WTC11 (cell line): Measurements from ENCODE around the gene OR51G1. TPM values are rescaled to one million over a fixed set of nuclear protein-coding genes. Genes with fewer than 3 reads are reported as not detected.

ENCODE experiments used
- ATAC-seq: fragments of 200-7000 bp; cut with Tn5 transposase; 2 replicates; pipeline ENCODE4 v1.10.0; 2021; ENCODE audit warnings: mild to moderate bottlenecking, moderate library complexity
- CTCF ChIA-PET: fragments of 300-600 bp; sonication (Branson Sonifier 250); formaldehyde crosslinking; loops from one replicate; lab custom pipeline; 2021; ENCODE audit warnings: antibody characterized with exemption; lab: Charles Lee
- POLR2A ChIA-PET: fragments of 350-600 bp; sonication (Branson Sonifier 250); formaldehyde crosslinking; loops from one replicate; lab custom pipeline; 2021; ENCODE audit warnings: antibody characterized with exemption; lab: Charles Lee
- DNase-seq: peaks from one replicate; pipeline ENCODE4 v3.0.0; 2021; ENCODE audit warnings: low spot score
- H3K27ac Mint-ChIP-seq: 2 replicates; pipeline ENCODE4 v1.8.0; 2021; ENCODE audit warnings: mixed read lengths
- H3K27me3 Mint-ChIP-seq: 2 replicates; pipeline ENCODE4 v1.8.0; 2021; ENCODE audit warnings: low read depth, mild to moderate bottlenecking, moderate library complexity, mixed read lengths
- H3K36me3 Mint-ChIP-seq: 2 replicates; pipeline ENCODE4 v1.8.0; 2021; ENCODE audit warnings: mixed read lengths
- H3K4me1 Mint-ChIP-seq: 2 replicates; pipeline ENCODE4 v1.8.0; 2022; ENCODE audit warnings: mixed read lengths
- H3K4me3 Mint-ChIP-seq: 2 replicates; pipeline ENCODE4 v1.8.0; 2021; ENCODE audit warnings: mild to moderate bottlenecking, moderate library complexity, mixed read lengths
- H3K9me3 Mint-ChIP-seq: 2 replicates; pipeline ENCODE4 v1.8.0; 2021; ENCODE audit warnings: mixed read lengths
- EMX1 ChIP-seq: fragments of 250-450 bp; sonication (Bioruptor Pico); IDR thresholded peaks from 2 replicates; pipeline ENCODE4 v1.8.0; 2021; ENCODE audit warnings: mild to moderate bottlenecking
- HMGA2 ChIP-seq: fragments of 250-450 bp; sonication (Bioruptor Pico); IDR thresholded peaks from 2 replicates; pipeline ENCODE4 v1.4.0; 2021; ENCODE audit warnings: mild to moderate bottlenecking, moderate library complexity
- JAZF1 ChIP-seq: fragments of 250-450 bp; sonication (Bioruptor Pico); IDR thresholded peaks from 2 replicates; pipeline ENCODE4 v1.9.0; 2021; ENCODE audit warnings: moderate library complexity, mild to moderate bottlenecking, inconsistent platforms
- KAT7 ChIP-seq: sonication (generic); formaldehyde crosslinking; IDR thresholded peaks from 2 replicates; pipeline ENCODE4 v1.8.1; 2023; ENCODE audit warnings: missing genetic modification reagents, mild to moderate bottlenecking, borderline replicate concordance
- OVOL2 ChIP-seq: fragments of 250-450 bp; sonication (Bioruptor Pico); IDR thresholded peaks from 2 replicates; pipeline ENCODE4 v1.9.0; 2021; ENCODE audit warnings: mild to moderate bottlenecking, borderline replicate concordance
- PRRX2 ChIP-seq: fragments of 250-450 bp; sonication (Bioruptor Pico); IDR thresholded peaks from 2 replicates; pipeline ENCODE4 v1.8.0; 2021; ENCODE audit warnings: mild to moderate bottlenecking
- SMAD3 ChIP-seq: sonication (generic); formaldehyde crosslinking; IDR thresholded peaks from 2 replicates; pipeline ENCODE4 v1.8.0; 2022; ENCODE audit warnings: missing genetic modification reagents, mild to moderate bottlenecking, borderline replicate concordance
- TP53 ChIP-seq: sonication (generic); formaldehyde crosslinking; IDR thresholded peaks from 2 replicates; pipeline ENCODE4 v1.8.1; 2023; ENCODE audit warnings: mild to moderate bottlenecking, missing genetic modification reagents
- ZNF317 ChIP-seq: sonication (generic); formaldehyde crosslinking; IDR thresholded peaks from 2 replicates; pipeline ENCODE4 v1.8.1; 2023; ENCODE audit warnings: low read depth, mild to moderate bottlenecking, moderate library complexity, missing genetic modification reagents, borderline replicate concordance
- total RNA-seq: library from RNA; stranded (reverse); gene quantifications from 3 replicates; pipeline ENCODE4 v1.2.3, GENCODE V29; 2021
- TF ChIP-seq, protein P1 (sequence below): sonication (generic); formaldehyde crosslinking; IDR thresholded peaks from 2 replicates; pipeline ENCODE4 v1.8.1; 2023; ENCODE audit warnings: mild to moderate bottlenecking, missing genetic modification reagents, borderline replicate concordance
- TF ChIP-seq, protein P2 (sequence below): sonication (generic); formaldehyde crosslinking; IDR thresholded peaks from 2 replicates; pipeline ENCODE4 v1.8.0; 2022; ENCODE audit warnings: mild to moderate bottlenecking, missing genetic modification reagents
- TF ChIP-seq, protein P3 (sequence below): sonication (generic); formaldehyde crosslinking; conservative IDR thresholded peaks from 2 replicates; pipeline ENCODE4 v1.8.1; 2023; ENCODE audit warnings: mild to moderate bottlenecking, low read depth, missing genetic modification reagents, moderate library complexity
- TF ChIP-seq, protein P4 (sequence below): fragments of 250-450 bp; sonication (Bioruptor Pico); conservative IDR thresholded peaks from 2 replicates; pipeline ENCODE4 v1.9.0; 2021; ENCODE audit warnings: mild to moderate bottlenecking
- TF ChIP-seq, protein P5 (sequence below): sonication (generic); formaldehyde crosslinking; IDR thresholded peaks from 2 replicates; pipeline ENCODE4 v1.8.1; 2023; ENCODE audit warnings: mild to moderate bottlenecking, missing genetic modification reagents
- TF ChIP-seq, protein P6 (sequence below): sonication (generic); formaldehyde crosslinking; IDR thresholded peaks from 2 replicates; pipeline ENCODE4 v1.8.1; 2022; ENCODE audit warnings: low read depth, missing genetic modification reagents, borderline replicate concordance

OR51G1 gene
- total RNA-seq, 1 experiment from 2014 or later, result not detected

DNA sequence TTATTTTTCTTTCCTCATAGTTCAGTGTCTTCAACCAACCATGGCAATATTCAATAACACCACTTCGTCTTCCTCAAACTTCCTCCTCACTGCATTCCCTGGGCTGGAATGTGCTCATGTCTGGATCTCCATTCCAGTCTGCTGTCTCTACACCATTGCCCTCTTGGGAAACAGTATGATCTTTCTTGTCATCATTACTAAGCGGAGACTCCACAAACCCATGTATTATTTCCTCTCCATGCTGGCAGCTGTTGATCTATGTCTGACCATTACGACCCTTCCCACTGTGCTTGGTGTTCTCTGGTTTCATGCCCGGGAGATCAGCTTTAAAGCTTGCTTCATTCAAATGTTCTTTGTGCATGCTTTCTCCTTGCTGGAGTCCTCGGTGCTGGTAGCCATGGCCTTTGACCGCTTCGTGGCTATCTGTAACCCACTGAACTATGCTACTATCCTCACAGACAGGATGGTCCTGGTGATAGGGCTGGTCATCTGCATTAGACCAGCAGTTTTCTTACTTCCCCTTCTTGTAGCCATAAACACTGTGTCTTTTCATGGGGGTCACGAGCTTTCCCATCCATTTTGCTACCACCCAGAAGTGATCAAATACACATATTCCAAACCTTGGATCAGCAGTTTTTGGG is 42.2 kb downstream of the OR51G1 start, which contains the start of gene OR51T1:
OR51T1 (plus strand) TSS at position 41 of the 641 bp plus-strand sequence; CDS start at position 41, 0 bp downstream.
- Mint-ChIP-seq H3K4me3 (no peak within 1 kb of the TSS), H3K27ac (no peak within 1 kb of the TSS), H3K27me3 (no peaks in the 10 kb centered on the region; the same call in none of the 2 replicates), H3K36me3 (no peaks in the 10 kb centered on the region), H3K4me1 (no peaks in the 10 kb centered on the region), H3K9me3 (no peaks in the 10 kb centered on the region)
- ChIA-PET POLR2A (no interaction called here), CTCF (no interaction called here)
- DNase-seq, result no peak
- TF ChIP-seq, protein P1, sequence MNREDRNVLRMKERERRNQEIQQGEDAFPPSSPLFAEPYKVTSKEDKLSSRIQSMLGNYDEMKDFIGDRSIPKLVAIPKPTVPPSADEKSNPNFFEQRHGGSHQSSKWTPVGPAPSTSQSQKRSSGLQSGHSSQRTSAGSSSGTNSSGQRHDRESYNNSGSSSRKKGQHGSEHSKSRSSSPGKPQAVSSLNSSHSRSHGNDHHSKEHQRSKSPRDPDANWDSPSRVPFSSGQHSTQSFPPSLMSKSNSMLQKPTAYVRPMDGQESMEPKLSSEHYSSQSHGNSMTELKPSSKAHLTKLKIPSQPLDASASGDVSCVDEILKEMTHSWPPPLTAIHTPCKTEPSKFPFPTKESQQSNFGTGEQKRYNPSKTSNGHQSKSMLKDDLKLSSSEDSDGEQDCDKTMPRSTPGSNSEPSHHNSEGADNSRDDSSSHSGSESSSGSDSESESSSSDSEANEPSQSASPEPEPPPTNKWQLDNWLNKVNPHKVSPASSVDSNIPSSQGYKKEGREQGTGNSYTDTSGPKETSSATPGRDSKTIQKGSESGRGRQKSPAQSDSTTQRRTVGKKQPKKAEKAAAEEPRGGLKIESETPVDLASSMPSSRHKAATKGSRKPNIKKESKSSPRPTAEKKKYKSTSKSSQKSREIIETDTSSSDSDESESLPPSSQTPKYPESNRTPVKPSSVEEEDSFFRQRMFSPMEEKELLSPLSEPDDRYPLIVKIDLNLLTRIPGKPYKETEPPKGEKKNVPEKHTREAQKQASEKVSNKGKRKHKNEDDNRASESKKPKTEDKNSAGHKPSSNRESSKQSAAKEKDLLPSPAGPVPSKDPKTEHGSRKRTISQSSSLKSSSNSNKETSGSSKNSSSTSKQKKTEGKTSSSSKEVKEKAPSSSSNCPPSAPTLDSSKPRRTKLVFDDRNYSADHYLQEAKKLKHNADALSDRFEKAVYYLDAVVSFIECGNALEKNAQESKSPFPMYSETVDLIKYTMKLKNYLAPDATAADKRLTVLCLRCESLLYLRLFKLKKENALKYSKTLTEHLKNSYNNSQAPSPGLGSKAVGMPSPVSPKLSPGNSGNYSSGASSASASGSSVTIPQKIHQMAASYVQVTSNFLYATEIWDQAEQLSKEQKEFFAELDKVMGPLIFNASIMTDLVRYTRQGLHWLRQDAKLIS, result no peak
- TF ChIP-seq ZNF317 (CRISPR knock-in tag) (no peak), OVOL2 (CRISPR knock-in tag) (no peak), SMAD3 (CRISPR knock-in tag) (no peak), HMGA2 (CRISPR knock-in tag) (no peak), JAZF1 (CRISPR knock-in tag) (no peak), EMX1 (CRISPR knock-in tag) (no peak), TP53 (no peak), KAT7 (CRISPR knock-in tag) (no peak), PRRX2 (CRISPR knock-in tag) (no peak)
- TF ChIP-seq, protein P2, sequence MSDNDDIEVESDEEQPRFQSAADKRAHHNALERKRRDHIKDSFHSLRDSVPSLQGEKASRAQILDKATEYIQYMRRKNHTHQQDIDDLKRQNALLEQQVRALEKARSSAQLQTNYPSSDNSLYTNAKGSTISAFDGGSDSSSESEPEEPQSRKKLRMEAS (CRISPR knock-in tag), result no peak
- TF ChIP-seq, protein P3, sequence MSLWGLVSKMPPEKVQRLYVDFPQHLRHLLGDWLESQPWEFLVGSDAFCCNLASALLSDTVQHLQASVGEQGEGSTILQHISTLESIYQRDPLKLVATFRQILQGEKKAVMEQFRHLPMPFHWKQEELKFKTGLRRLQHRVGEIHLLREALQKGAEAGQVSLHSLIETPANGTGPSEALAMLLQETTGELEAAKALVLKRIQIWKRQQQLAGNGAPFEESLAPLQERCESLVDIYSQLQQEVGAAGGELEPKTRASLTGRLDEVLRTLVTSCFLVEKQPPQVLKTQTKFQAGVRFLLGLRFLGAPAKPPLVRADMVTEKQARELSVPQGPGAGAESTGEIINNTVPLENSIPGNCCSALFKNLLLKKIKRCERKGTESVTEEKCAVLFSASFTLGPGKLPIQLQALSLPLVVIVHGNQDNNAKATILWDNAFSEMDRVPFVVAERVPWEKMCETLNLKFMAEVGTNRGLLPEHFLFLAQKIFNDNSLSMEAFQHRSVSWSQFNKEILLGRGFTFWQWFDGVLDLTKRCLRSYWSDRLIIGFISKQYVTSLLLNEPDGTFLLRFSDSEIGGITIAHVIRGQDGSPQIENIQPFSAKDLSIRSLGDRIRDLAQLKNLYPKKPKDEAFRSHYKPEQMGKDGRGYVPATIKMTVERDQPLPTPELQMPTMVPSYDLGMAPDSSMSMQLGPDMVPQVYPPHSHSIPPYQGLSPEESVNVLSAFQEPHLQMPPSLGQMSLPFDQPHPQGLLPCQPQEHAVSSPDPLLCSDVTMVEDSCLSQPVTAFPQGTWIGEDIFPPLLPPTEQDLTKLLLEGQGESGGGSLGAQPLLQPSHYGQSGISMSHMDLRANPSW (CRISPR knock-in tag), result no peak
- TF ChIP-seq, protein P4, sequence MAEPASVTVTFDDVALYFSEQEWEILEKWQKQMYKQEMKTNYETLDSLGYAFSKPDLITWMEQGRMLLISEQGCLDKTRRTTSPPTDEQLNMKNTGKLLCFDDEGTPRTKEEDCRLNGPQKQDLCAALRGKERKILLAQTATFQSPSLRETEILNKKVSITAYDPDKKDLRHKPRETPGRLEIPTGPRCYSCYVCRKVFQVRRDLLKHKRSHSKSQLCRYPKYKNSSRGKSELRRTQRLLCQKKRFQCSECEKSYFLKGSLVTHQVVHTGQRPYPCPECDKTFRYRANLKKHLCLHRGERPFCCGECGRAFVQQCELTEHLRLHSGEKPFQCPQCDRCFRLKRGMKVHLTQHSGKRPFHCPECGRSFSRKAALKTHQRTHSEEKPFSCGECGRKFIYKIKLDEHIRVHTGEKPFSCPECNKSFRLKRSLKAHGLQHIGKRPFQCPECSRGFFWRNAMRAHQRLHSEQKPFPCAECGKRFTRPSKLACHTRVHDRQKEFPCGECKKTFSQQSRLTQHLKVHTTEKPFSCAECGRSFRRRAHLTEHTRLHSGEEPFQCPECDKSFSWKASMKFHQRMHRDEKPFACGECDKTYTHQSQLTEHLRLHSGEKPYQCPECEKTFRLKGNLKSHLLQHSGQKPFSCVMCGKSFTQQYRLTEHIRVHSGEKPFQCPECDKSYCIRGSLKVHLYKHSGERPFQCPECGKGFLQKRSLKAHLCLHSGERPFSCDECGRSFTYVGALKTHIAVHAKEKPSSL (CRISPR knock-in tag), result no peak
- TF ChIP-seq, protein P5, sequence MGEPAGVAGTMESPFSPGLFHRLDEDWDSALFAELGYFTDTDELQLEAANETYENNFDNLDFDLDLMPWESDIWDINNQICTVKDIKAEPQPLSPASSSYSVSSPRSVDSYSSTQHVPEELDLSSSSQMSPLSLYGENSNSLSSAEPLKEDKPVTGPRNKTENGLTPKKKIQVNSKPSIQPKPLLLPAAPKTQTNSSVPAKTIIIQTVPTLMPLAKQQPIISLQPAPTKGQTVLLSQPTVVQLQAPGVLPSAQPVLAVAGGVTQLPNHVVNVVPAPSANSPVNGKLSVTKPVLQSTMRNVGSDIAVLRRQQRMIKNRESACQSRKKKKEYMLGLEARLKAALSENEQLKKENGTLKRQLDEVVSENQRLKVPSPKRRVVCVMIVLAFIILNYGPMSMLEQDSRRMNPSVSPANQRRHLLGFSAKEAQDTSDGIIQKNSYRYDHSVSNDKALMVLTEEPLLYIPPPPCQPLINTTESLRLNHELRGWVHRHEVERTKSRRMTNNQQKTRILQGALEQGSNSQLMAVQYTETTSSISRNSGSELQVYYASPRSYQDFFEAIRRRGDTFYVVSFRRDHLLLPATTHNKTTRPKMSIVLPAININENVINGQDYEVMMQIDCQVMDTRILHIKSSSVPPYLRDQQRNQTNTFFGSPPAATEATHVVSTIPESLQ (CRISPR knock-in tag), result no peak
- TF ChIP-seq, protein P6, sequence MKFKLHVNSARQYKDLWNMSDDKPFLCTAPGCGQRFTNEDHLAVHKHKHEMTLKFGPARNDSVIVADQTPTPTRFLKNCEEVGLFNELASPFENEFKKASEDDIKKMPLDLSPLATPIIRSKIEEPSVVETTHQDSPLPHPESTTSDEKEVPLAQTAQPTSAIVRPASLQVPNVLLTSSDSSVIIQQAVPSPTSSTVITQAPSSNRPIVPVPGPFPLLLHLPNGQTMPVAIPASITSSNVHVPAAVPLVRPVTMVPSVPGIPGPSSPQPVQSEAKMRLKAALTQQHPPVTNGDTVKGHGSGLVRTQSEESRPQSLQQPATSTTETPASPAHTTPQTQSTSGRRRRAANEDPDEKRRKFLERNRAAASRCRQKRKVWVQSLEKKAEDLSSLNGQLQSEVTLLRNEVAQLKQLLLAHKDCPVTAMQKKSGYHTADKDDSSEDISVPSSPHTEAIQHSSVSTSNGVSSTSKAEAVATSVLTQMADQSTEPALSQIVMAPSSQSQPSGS (CRISPR knock-in tag), result no peak
- no peak for ATAC-seq
